Measurements from ENCODE around the gene JPH4.
"Not testable (repeated sequence)": the region's sequence is repeated elsewhere in the genome, so short reads cannot be mapped to it uniquely, and the experiment has no call there.

Gene JPH4

DNA sequence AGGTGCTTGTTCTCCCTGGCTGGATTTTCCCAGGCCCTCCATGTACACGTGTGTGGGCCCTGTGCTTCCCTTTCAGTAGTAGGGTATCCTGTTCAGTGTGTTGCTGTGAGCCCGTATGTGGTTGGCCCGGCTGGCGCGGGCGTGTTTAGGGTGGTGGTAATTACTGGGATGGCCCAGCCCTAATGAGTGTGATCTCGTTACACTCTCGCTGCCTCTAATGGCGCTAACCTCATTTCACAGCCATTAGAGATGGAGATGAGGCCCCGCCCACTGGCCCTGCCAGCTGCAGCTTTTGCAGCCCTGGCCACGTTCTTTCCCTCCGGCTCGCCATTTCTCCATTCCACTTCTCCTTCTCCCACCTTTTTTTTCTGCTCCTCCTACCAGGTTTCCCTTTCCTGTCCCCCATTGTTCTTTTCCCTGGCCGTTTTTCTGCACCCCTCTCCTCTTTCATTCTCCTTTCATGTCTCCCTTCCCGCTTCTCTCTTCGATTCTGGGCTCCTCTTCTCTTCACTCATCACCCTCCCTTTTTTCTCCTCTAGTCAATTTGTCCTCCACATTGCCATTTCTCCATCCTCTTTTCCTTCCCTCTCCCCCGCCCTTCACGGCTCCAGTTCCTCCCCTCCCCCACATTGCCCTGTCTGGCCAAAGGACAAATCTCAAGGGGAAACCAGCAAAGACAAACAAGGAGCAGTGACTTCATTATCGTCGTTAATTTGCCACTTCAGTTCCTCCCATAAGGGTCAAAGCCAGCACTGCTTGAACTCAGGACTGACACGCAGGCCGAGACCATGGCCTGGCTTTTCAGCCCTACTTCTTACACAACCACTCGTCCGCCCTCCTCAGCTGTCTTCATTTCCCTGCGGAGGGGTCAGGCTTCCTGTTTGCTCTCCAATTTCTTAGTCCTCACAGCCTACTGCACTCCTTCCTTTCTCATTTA is 33.8 kb downstream of the JPH4 start:
- no peak for DNase-seq

- no peak for DNase-seq
Measured at GRCh38 chr14:23543403-23543802, 35.2 kb downstream of the JPH4 start.

- no peak for DNase-seq
Measured at GRCh38 chr14:23542261-23542660, 36.3 kb downstream of the JPH4 start.

DNA sequence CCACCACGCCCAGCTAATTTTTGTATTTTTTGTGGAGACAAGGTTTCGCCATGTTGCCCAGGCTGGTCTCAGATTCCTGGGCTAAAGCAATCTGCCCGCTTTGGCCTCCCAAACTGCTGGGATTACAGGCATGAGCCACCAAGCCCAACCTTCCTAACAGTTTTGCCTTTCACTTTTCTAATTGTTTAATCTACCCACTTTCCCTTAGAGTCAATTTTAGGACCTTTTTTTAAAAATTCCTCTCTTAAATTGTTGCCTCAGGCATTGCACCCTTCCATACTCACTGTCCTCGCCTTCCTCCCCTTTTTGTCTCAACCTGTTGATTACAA is 38.5 kb downstream of the JPH4 start:
- DNase-seq: no peak

- no peak for DNase-seq
Measured at GRCh38 chr14:23539248-23540140, 39.1 kb downstream of the JPH4 start.

GRCh38 chr14:23538785-23539184 is 39.8 kb downstream of the JPH4 start:
- DNase-seq: no peak

DNA sequence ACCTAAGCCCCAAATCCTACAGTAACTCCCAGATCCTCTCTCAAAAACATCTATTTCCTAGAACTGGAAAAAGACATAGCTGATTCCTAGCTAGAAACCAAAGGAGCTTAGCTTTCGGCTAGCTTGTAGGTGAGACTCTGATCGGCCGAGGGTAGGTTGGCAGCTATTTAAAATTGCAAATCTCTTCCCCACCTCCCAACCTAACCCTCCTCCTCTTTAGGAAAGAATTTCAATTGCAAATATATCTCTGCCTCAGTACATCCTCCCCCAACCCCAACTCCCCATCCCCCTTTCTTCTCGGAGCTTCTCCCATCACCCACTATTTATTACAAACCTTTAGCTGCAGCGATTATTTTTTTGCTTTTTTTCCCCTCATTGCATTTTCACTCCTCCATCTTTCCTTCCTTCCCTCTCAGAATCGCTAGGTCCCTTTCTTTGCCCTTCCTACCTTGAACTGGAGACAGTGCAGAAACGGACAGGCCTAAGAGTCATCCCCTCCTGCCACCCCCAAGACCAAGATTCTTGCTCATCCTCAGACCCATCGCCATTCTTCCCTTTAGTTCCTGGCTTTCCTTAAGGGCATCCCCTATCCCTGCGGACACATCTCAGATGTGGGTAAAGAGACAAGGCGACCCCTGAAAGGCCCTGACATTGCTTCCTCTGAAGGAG is 40.4 kb downstream of the JPH4 start:
- no peak for DNase-seq

- no peak for DNase-seq
Measured at GRCh38 chr14:23537351-23538049, 41.1 kb downstream of the JPH4 start.

GRCh38 chr14:23536906-23537305 is 41.7 kb downstream of the JPH4 start:
- DNase-seq: not testable (repeated sequence)

- no peak for DNase-seq
Measured at GRCh38 chr14:23536494-23536893, 42.1 kb downstream of the JPH4 start.

DNA sequence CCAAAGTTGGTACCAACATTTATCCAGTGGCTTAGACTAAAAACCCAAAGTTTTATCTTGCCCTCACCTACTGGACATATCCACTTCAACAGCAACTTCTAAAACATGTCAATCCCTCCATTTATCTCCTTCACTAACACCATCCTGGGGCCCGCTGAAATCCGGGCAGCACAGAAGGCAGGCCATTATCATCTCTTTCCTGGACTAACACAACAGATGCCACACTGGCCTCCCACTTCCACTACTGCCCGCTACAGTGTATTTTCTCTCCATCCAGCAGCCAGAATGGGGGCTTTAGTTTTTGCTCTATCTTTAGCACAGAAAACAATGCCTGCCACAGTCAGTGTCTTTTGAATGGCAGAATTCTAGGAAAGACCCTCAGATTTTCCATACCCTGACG is 42.6 kb downstream of the JPH4 start:
- DNase-seq: no peak

DNA sequence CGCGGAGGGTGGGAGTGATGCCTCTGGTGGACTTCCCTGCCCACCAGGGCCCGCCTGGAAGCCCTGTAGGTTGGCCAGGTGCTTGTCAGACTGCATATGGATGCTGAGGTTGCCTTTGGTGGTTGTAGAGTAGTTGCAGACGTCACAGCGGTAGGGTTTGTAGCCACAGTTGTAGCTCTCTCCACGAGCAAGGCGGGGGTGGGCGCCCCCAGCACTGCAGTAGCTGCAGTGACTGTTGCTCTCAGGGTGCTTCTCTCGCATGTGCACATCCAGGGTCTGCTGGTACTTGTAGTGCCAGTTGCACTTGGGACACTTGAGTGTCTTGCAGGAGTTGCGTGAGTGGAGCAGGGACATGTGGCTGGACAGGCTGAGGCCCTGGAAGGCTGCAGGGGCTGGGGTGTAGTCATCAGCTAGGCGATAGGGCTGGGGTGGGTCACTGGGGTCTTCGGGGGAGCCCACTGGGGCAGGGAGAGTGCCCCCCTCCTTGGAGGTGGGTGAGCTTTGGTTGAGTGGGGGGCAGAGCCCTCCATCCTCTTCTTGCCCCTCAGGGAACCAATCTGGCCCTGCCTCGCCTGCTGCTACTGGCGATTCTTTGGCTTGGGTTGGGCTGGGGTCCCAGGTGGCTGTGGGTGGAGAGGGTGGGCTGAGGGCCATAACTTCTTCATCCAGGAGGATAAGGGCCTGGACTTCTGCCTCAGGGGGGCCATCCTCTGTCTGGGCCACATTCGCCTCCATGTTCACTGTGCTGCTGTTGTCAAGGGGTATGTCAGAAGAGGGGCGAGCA is 44.7 kb downstream of the JPH4 start:
- DNase-seq: no peak

DNA sequence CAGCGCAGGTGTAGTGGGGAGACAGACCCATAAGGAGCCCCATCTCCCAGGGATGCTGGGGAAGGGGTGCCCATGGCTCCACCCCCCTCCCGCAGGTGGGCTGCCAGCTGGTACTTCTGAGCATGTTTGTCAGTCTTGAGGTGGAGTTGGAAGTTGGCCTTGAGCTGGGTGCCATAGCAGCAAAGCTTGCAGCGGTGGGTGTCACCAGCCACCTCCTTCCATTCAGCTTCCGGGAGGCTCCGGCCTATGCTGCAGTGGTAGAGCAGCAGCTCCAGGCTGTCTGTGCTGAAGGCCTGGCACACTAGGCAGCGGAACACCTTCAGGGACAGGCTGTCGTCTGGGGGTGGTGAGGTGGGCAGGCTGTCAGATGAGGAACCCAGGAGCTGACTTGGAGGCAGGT is 45.9 kb downstream of the JPH4 start:
- no peak for DNase-seq

- no peak for DNase-seq
Measured at GRCh38 chr14:23531391-23531790, 47.2 kb downstream of the JPH4 start.

GRCh38 chr14:23530375-23531055 is 48.1 kb downstream of the JPH4 start:
- no peak for DNase-seq

DNA sequence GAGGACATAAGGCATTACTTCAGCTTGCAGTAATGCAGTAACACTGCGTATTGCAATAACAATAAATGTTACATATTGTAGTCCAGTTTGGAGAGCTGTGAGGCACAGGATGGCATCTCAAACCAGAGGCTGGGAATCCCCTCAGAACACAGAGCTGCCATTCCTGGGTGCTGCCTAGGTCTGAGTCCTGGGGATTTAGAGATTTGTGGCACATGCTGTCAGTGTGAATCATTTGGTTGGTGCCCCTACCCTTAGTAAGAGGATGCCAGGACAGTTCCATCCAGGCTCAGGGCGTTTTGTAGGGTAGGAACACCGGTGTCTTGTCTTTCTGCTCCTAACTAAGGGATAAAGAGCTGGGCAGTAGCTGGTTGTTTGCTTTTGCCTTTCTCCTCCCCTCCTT is 49.6 kb downstream of the JPH4 start:
- DNase-seq: no peak

GRCh38 chr14:23528555-23528954 is 50.0 kb downstream of the JPH4 start:
- DNase-seq: no peak

DNA sequence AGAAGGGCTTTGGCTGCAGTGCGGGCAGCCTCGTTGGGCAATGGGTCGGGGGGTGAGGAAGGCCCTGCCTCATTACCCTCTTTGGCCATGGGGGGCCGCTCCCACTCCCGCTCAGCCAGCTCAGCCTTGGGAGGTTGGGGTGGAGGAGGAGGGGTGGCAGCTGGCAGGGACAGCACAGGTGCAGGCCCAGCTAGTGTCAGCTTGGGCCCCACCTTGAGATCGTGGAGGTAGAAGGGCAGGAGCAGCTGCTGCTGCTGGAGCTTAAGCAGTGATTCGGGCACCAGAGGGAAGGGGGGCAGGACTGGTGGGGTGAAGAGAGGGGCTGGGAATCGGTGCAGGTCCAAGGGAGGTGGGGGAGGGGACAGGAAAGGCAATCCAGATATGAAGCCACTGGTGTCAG is 53.0 kb downstream of the JPH4 start:
- DNase-seq: no peak

- no peak for DNase-seq
Measured at GRCh38 chr14:23524954-23525353, 53.6 kb downstream of the JPH4 start.

GRCh38 chr14:23523229-23524016 is 55.2 kb downstream of the JPH4 start:
- DNase-seq: no peak

All from CD4-positive, alpha-beta T cell treated with Interleukin-15 for 1 hour (primary cell).